GM19238 (cell line): ENCODE measurements around the gene ALG8.
A peak's percentile ranks its signal among the peaks of the same experiment; 100 is the strongest.
"Not testable (repeated sequence)": the region's sequence is repeated elsewhere in the genome, so short reads cannot be mapped to it uniquely, and the experiment has no call there.

ENCODE experiments used
- DNase-seq: peaks from one replicate; pipeline ENCODE4 v3.0.0; 2011; ENCODE audit warnings: low spot score; ENCODE audit not compliant: insufficient read length

The ALG8 gene

DNA sequence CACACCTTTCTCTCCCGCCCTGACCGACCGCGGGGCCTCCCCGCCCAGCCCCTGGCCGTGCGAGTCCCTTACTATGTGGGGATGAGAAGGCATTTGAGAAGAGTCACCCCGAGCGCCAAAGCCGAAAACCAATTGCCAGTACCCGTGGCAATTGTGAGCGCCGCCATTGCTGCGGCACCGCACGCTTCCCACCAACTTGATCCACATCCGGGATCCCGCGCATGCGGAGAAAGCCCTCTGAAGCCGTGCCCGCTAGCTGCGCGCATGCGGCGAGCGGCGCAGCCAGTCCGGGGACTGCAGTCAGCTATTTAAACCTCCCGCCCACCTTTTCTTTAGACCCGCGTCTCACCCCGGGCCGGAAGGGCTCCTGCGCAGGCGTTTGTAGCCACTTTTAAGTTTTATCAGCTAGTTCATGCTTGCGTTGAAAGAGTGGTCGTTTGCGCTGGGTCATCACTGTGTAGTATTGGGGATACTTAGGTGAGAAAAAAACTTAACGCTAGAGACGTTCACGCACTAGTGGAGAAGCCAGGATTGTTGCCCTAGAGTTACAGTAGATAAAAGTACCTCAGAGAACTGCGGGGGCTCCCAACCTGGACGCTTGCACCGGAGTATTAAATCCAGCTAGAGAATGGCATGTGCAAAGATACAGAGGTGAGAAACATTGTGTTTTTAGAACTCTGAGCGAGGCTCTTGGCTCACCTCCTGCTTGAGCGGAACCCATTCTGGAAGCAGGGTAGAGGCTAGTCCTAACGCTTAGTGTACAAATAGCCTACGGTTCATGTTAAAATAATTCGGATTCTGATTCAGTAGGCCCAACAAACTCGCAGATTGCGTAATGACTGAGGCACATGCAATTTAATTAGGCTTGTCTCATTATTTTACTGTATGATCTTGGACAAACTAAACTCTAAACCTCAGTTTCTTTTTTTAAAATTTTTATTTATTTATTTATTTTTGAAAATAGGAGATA, at the start of gene ALG8:
Gene ALG8, minus strand, starts transcription at position 205 of the 970 bp plus-strand sequence. Its CDS starts 38 bp downstream, at position 167.
- DNase-seq: peak; percentile 98

DNA sequence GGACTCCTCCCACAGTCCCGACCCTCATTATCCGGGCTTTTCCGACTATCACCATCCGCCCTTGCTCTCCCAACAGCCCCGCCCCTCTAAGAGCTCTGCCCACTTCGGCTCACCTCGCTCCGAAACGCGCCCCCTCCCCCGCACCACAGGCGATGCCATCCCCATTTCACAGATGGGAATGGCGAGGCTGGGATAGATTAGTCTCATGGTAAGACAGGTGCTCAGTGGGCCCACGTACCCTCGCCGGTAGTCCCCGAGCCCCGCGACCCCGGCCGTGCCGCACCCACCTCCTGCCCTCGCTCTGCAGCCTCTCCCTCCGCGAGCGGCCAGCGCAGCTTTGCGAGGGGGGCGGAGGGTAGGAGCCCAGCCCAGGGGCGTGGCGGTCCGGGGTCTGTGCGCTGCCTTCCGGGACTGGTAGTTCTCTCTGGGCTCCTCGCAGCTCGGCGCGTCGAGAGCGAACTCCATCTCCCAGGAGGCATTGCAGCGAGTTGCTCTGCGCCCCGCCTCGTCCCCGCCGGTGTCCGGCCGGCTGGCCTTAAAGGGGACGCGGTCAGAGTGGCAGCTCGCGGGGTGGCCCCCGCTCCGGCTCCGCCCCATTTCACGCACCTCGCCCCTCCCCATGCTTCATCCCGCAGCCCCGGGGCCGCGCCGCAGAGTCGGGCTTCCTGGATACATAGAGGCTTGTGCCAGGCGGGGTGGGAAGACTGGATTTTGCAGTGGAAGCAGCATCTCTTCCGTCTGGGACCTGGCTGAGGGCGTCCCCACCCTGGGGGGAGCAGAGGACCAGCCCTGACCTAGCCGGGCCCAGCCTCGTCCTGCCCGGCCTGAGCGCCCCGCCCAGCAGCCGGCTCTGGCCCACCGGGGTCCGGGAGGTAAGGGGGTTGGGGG, 49.1 kb upstream of the ALG8 start, which contains the start of the genes KCTD21 and USP35:
Gene KCTD21, minus strand, starts transcription at position 341 of the 888 bp plus-strand sequence. CDS start 14,072 bp downstream, outside the sequence.
Gene USP35, plus strand, starts transcription at position 634 of the 888 bp plus-strand sequence. CDS start 7,327 bp downstream, outside the sequence.
- peak; percentile 98 for DNase-seq

DNA sequence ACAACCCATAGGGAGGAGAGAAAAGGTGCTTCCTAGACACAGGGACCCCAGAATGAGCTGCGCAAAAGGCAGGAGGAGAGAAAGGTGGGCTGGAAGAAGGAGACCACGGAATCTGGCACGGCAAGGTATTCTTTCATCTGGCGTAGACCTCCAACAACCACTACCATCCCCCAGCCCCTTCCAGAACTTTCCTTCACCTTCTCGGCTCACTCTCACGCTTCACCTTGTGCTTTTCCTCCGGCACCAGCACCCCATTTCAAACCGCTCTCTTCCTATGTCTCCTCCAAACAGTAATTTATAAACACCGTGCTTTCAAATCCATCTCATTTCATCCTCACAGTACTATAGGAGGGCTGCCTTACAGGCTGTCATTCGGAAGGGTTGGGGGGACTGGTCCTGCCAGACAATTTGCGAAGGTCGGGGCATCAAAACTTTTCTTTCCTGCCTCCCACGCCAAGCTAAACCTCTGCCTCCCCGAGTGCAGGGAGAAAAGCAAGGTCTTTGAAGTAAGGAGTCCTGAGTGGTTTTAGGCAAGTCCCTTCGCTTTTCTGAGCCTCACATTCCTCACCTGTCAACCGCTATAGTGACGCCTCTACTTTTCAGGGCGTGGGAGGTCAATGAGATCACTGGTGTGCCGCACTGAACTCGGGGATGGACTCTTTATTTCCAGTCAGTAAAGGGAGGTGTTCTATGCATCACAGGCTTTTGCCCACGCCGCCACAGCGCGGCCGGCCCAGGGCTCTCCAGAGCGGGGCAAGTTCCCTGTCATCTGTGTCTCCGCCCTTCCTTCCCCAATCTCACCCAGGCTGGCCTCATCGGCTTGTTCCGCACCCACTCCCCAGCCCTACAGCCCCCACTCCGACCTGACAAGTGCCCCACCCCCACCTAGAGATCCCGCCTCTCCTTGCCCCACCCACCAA, 48.2 kb upstream of the ALG8 start:
- DNase-seq: peak; percentile 48

DNA sequence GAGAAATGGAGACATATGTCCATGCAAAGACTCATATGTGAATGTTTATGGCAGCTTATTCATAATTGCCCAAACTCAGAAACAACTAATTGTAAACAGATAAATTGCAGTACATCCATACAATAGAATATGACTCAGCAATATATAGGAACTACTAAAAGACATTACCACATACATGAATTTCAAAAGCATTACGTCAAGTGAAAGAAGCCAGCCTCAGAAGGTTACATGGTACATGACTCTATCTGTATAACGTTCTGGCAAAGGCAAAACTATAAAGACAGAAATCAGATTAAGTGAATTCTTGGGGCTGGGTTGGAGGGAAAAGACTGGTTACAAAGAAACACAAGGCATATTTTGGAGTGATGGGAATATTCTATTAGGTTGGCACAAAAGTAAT, 41.8 kb upstream of the ALG8 start:
- DNase-seq: no peak

DNA sequence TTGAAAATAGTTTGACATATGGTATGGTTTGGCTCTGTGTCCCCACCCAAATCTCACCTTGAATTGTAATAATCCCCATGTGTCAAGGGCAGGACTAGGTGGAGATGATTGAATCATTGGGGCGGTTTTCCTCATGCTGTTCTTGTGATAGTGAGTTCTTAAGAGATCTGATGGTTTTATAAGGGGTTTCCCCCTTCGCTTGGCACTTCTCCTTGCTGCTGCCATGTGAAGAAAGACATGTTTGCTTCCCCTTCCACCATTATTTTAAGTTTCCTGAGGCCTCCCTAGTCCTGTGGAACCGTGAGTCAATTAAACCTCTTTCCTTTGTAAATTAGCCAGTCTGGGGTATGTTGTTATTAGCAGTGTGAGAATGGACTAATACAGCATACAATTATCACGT, 41.3 kb upstream of the ALG8 start:
- no peak for DNase-seq

DNA sequence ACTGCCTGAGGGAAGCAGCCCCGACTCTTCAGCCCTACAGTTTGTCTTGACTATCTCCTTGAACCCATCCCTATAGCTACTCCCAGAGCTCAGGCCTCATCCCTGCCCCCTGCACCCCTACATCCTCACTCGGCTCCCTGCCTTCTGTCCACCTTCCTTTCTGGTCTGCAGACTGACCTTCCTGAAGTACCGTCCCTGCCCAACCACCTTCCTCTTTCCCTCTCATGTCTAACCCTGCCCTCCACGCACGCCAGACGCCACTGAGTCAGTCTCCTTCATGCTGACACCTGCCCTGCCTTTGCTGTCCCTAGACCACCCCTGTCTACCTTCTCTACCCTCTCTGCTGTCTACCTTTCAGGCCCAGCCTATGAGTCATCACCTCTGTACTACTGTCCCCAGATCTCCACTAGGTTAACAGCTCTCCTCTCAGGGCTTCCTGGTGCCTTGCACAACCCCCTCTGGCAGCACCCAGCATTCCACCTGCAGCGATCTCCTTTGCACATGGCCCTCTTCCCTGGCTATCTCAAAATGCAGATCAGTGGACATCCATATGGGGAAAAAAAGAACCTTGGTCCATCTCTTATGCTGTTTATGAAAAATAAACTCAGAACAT, 40.1 kb upstream of the ALG8 start:
- DNase-seq: no peak

DNA sequence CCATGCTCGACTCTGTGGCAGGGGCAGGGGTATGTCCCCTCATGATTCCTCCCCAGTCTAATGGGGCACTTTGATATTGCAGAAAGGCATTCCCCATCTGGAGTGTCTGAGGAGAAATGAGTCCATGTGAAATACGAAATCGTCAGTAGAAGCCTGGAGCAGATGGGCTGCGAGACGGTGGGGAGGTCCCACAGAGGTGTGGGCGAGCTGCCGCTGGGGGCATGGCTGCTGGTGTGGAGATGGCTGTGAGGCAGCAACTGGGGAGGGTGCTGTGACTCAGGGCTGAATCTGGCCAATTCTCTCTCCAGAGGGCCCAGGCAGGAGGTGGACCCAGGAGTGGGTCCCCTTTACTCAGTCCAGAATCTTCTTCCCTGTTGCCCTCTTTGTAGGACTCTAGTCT, 37.8 kb upstream of the ALG8 start:
- no peak for DNase-seq

DNA sequence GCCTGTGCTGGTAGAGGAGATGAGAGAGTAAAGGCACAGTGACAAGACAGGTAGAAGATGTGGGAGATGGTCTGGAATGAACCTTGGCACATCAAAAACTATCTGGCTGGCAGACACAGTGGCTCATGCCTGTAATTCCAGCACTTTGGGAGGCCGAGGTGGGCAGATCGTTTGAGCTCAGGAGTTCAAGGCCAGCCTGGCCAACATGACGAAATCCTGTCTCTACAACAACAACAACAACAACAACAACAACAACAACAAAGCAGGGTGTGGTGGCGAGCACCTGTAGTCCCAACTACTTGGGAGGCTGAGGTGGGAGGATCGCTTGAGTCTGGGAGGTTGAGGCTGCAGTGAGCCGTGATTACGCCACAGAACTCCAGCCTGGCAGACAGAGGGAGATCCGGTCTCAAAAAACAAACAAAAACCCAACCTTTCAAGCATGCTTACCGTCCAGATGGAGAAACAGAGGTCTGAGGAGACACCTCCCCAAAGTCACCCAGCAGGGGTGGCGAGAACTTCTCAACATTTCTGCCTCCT, 37.2 kb upstream of the ALG8 start:
- no peak for DNase-seq

DNA sequence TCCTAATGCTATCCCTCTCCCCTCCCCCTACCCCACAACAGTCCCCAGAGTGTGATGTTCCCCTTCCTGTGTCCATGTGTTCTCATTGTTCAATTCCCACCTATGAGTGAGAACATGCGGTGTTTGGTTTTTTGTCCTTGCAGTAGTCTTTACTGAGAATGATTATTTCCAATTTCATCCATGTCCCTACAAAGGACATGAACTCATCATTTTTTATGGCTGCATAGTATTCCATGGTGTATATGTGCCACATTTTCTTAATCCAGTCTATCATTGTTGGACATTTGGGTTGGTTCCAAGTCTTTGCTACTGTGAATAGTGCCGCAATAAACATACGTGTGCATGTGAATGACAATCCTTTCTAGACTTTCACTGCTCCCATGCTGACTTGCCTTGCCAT, 36.4 kb upstream of the ALG8 start:
- DNase-seq: not testable (repeated sequence)

DNA sequence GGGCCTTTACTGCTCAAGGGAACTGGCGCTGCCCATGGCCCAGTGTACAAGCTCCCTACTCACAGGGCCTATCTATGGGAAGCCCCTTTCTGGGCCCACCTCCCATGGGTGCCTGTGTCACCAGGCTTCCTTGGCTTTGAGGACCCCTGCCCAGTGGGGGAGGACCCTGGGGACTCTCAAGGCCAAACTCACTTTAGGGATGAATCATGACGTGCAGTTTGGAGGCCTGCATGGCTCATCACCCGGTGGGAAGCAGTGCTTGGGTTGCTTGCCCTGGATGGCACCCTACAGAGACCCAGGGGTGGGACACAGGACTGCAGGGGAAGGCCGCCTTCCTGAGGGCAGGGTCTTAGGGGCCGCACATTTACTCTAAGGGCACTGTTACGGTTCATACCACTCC, 32.5 kb upstream of the ALG8 start:
- DNase-seq: no peak

DNA sequence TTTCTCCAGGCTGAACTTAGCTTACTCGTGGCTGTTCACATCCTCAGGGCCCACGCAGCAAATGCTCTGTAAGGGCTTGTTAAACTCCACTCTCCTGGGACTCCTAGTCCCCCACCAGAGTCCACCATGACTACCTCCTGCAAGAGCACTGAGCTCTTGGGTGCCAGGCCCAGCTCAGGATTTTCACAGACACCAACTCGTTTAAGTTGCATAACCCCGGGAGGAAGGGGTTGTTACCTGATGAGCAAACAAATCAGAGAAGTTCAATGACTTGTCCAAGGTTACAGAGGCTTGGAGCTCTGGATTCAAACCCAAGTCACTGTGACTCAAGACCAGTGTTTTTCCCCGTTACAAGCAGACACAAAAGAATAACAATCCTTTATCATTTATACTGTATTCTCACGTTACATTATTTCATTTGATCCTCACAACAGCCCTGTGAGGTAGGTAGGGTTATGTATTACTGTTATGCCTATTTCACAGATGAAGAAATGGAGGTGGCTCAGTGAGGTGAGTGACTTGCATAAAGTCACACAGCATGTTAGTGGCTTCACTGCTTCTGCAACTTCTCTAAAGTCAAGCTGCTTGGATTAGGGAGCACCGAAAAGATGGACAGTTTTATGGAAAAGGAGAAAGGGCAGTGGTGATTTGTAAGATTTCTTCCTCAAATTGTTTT, 31.6 kb upstream of the ALG8 start:
- no peak for DNase-seq

DNA sequence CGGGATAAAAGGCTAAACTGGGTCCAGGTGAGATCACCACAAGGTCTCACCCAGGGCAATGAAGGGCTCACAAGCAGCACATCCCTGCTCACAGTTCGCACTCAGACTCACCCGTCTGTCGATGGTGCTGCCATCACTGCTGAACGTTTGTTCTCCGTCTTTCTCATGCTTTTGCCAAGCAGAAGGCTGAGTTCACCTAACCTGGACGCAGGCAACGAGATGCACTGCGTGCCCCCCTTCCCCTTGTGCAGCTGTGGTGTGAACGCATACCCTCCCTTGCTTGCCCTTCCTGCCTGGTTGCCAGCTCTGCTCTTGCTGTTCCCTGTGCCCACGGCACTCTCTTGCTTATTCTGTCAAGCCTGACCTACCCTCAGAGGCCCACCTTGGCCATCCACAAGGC, 31.0 kb upstream of the ALG8 start:
- DNase-seq: no peak

DNA sequence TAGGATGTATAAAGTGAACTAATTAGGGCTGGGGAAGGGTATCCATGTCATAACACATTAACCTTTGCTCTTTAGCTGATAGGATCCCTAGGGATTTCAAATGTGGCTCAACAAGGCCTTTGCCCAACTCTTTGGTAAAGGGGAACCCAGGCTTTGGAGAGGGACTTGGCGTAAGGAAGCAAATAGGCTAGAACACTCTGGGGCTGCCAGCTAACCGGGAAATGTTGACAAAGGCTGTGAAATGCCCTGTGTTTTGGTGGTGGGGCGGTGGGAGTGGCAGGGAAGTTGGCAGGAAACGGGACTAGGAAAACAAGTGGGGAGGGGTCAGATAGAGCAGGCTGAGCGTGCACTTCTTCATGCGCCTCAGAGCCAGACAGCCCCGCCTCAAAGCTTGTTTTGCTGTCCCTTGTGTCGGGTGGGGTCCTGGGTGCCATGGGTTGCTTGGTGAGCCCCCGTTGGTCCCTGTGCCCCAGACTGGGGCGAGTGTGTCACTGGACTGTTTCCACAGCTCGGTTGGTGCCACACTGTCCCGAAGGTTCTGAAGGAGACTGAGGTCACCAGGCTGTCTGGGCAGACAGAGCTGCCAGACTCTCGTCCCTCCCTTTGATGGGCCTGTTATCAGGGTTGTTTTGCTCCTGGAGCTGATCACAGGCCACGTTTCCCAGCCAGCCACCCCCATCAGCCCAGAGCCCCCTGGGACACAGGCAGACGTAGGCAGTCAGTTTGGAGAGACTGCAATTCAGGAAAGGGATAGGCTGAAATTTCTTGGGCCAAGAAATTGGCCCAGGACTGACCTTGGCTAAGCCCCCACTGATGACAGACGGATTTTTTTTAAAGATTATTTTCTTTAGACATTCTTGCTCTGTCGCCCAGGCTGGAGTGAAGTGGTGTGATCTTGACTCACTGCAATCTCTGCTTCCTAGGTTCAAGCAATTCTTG, 29.4 kb upstream of the ALG8 start:
- no peak for DNase-seq

DNA sequence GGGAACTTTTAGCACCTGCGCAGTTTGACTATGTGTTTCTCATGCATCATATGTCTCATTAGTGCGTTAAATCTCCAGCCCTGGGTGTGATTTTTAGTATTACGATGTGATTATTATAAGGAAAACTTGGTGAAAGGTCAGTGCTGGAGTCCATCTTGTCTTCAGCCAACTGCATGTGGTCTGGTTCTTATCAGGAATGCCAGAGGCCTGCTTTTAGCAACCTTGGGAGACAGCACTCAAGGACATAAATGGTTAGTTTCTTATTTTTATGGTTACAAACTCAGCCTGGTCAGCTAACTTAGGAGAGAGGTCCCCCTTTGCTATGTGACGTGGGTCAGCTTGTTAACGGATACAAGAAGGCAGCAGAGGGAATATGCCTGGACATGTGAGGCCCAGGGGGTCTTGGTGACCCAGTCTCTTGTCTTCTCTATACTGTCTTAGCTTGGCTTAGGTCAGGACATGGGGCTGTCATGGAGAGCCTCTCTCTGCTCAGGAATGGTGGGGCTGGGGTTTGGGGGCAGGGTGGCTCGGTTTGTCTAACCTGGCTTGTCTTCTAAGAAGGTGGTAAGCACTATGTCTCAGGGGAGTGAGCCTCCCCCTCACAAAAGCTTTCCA, 27.5 kb upstream of the ALG8 start:
- no peak for DNase-seq

DNA sequence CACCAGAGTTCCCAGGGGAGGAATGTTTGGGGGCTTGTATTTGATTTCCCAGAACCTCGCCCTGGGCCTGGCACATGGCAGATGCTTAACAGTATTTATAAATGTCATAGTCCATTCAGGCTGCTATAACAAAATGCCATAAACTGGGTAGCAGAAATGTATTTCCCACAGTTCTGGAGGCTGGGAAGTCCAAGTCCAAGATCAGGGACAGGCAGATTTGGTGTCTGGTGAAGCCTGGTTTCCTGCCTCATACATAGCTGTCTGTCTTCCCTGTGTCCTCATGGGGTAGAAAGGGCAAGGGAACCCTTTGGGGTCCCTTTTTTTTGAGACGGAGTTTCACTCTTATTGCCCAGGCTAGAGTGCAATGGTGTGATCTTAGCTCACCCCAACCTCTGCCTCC, 25.0 kb upstream of the ALG8 start:
- DNase-seq: no peak

DNA sequence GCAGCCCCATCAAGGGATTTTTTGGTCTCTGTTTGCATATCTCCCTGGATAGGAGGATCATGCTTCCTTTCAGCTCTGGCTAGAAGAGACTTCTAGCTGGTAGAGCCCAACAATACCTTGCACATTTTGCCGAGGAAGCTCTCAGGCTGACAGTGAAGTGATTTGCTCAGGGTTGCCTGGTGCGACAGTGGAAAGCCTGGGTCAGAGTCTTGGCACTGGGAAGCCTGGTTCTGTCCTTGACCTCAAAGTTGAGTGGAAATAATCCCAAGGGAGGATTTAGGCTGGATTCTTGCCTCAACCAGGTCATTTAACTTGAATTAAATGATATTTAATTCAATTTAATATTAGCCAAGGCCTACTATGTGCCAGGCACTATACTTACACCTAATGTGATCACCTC, 24.4 kb upstream of the ALG8 start:
- DNase-seq: no peak

DNA sequence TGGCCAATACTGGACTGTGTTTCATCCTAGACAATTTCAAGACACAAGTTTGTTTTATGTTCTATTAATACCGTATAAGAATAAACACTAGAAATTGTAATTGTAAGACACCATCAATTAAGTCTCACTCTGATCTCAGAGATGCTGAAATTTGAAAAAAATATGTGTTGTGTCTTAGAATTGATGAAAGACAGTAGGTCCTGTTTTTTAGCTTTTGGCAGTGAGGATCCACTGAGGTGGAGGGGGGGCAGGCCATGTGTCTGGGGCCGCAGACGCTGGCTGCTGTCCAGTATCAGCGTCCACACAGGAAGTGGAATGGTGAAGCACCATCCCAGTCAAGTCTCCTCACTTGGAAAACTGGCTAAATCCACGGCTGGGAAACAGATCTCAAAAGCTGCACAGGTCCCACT, 22.5 kb upstream of the ALG8 start:
- DNase-seq: no peak

DNA sequence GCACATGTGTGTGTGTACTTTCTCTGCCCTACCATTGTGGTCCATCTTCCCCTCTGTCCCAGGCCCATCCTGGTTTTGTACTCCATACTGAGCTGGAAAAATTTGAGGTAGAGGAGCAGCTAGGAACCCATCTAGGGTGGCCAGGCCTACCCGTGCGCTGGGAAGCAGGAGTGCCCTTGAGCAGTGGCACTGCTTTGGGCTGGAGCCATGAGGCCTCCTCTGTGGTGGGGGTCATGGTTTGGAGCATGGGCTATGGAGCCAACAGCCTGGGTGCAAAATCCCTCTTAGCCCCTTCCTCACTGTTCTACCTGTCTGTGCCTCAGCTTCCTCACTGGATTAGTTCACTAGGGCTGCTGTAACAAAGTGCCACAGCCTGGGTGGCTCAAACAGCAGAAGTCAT, 21.9 kb upstream of the ALG8 start:
- no peak for DNase-seq
